GM19025 (cell line): ENCODE data around the gene PRKCQ.

ENCODE experiments used
- ATAC-seq: cut with Tn5 transposase; IDR thresholded peaks from one replicate; pipeline ENCODE4 v1.9.1; 2021; ENCODE audit warnings: mild to moderate bottlenecking, low read depth, moderate library complexity; ENCODE audit not compliant: unreplicated experiment

The PRKCQ gene

GRCh38 chr10:6416892-6417512 is 163.1 kb downstream of the PRKCQ start:
- ATAC-seq, result no peak

GRCh38 chr10:6411436-6411835 is 168.6 kb downstream of the PRKCQ start:
- ATAC-seq, result no peak

GRCh38 chr10:6410830-6411229 is 169.2 kb downstream of the PRKCQ start:
- no peak for ATAC-seq

- ATAC-seq, result no peak
Observed at GRCh38 chr10:6409971-6410643, 170.0 kb downstream of the PRKCQ start.

GRCh38 chr10:6408799-6409198 is 171.3 kb downstream of the PRKCQ start:
- no peak for ATAC-seq

GRCh38 chr10:6407034-6407721 is 172.9 kb downstream of the PRKCQ start:
- no peak for ATAC-seq

GRCh38 chr10:6406220-6407033 is 173.6 kb downstream of the PRKCQ start:
- ATAC-seq, result no peak

- ATAC-seq, result no peak
Observed at GRCh38 chr10:6405713-6406112, 174.4 kb downstream of the PRKCQ start.

GRCh38 chr10:6404127-6405072 is 175.7 kb downstream of the PRKCQ start:
- ATAC-seq, result no peak

- ATAC-seq, result no peak
Observed at GRCh38 chr10:6402960-6403359, 177.1 kb downstream of the PRKCQ start.

GRCh38 chr10:6402349-6402709 is 177.7 kb downstream of the PRKCQ start:
- ATAC-seq, result no peak

- ATAC-seq, result peak; percentile 58
Observed at GRCh38 chr10:6401558-6402348, 178.3 kb downstream of the PRKCQ start.

GRCh38 chr10:6400821-6401465 is 179.1 kb downstream of the PRKCQ start:
- no peak for ATAC-seq

- no peak for ATAC-seq
Observed at GRCh38 chr10:6400331-6400730, 179.7 kb downstream of the PRKCQ start.

- ATAC-seq, result no peak
Observed at GRCh38 chr10:6399879-6400278, 180.2 kb downstream of the PRKCQ start.

GRCh38 chr10:6399231-6399741 is 180.8 kb downstream of the PRKCQ start:
- no peak for ATAC-seq

- no peak for ATAC-seq
Observed at GRCh38 chr10:6398399-6398798, 181.7 kb downstream of the PRKCQ start.

GRCh38 chr10:6396652-6397051 is 183.4 kb downstream of the PRKCQ start:
- ATAC-seq, result no peak
